ENCODE results near the gene TBATA.

TBATA gene

GRCh38 chr10:70820976-70821750 is 36.0 kb upstream of the TBATA start:
- in situ Hi-C loops (cut with HindIII; ENCODE audit: low pct_unique_long_range_greater_than_20kb, low sequenced_read_pairs), result no loop called here
- peak in 1 of 2 experiments; percentile 25 for DNase-seq (ENCODE audit: low read depth in 1 of 2, low spot score in 1 of 2)
- TF ChIP-seq JUND (IDR thresholded peaks at IDR 0.05; ENCODE audit: low read depth), result no peak

GRCh38 chr10:70816220-70816894 is 31.2 kb upstream of the TBATA start:
- TF ChIP-seq JUND (IDR thresholded peaks at IDR 0.05; ENCODE audit: low read depth), result no peak
- in situ Hi-C loops (cut with HindIII; ENCODE audit: low pct_unique_long_range_greater_than_20kb, low sequenced_read_pairs), result no loop called here
- peak; percentile 70 to 92 for DNase-seq (ENCODE audit: low read depth in 1 of 2, low spot score in 1 of 2)

GRCh38 chr10:70815504-70816219 is 30.5 kb upstream of the TBATA start, which contains the start of gene SGPL1:
Gene SGPL1 (plus strand): TSS chr10:70815948. CDS start chr10:70816854, 906 bp downstream.
- no peak for TF ChIP-seq JUND (IDR thresholded peaks at IDR 0.05; ENCODE audit: low read depth)
- in situ Hi-C loops (cut with HindIII; ENCODE audit: low pct_unique_long_range_greater_than_20kb, low sequenced_read_pairs), result no loop called here
- peak; percentile 81 to 85 for DNase-seq (ENCODE audit: low read depth in 1 of 2, low spot score in 1 of 2)

DNA sequence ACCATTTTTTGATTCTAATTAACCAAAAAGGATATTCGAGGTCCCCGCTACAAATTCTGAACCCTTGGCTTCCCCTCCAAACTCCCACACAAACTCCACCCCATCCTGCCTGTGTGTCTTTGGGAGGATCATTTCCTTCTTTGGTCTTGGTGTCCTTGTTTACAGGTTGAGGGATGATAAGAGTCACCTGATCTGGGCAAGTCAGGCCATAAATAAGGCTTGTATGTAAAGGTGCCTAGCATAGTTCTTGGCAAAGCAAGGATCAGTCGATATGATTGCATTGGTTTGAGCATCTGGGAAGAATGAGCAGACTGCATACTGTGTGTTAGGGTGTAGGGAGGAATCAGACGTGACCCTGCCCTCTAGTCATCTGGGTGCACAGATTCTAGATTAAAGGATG is 28.9 kb upstream of the TBATA start:
- DNase-seq (ENCODE audit: low read depth in 1 of 2, low spot score in 1 of 2), result no peak
- TF ChIP-seq JUND (IDR thresholded peaks at IDR 0.05; ENCODE audit: low read depth), result no peak
- in situ Hi-C loops (cut with HindIII; ENCODE audit: low pct_unique_long_range_greater_than_20kb, low sequenced_read_pairs), result no loop called here

DNA sequence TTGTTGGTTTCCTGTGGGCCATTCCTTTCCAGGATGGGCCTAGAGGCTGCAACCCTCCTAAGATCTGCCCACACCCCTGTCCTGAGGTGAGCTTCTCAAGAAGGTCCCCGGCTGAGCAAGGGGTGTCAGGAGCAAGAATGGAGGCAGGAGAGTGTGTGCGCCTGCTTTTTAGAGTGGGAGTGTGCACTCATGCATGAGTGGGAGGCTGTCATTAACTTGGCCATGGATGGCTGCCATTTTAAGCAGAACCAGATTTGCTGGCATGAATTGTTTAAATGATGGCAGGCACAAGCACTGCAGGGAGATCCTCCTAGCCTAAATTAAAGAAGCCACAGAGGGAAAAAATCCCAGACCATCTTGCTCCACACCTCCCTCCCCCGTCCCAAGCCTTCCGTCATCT is 27.6 kb upstream of the TBATA start:
- no peak for DNase-seq (ENCODE audit: low read depth in 1 of 2, low spot score in 1 of 2)
- in situ Hi-C loops (cut with HindIII; ENCODE audit: low pct_unique_long_range_greater_than_20kb, low sequenced_read_pairs), result no loop called here
- TF ChIP-seq JUND (IDR thresholded peaks at IDR 0.05; ENCODE audit: low read depth), result no peak

- TF ChIP-seq JUND (IDR thresholded peaks at IDR 0.05; ENCODE audit: low read depth), result no peak
- in situ Hi-C loops (cut with HindIII; ENCODE audit: low pct_unique_long_range_greater_than_20kb, low sequenced_read_pairs), result no loop called here
These were observed 26.7 kb upstream of the TBATA start for GRCh38 chr10:70811881-70812280.

DNA sequence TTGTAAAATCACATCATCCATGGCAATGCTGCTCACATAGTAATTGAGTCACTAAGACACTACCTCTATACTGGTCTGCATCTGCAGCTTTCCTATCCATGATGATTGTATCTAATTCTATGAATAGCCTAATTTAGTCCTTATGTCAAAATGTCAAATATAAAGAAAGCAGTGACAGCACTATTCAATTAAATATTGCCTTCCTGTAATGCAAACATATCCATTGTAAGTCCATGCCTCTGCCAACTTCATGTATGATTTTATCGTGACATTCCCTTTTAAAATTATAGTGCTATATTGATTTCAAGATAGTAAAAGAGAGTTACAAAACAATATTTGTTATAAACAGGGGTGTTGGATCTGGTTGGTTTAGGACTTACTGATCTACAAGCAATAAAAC is 25.8 kb upstream of the TBATA start:
- no peak for DNase-seq (ENCODE audit: low read depth in 1 of 2, low spot score in 1 of 2)
- in situ Hi-C loops (cut with HindIII; ENCODE audit: low pct_unique_long_range_greater_than_20kb, low sequenced_read_pairs), result no loop called here
- TF ChIP-seq JUND (IDR thresholded peaks at IDR 0.05; ENCODE audit: low read depth), result no peak

More at GRCh38 chr10:70811881-70812280, 26.7 kb upstream of the TBATA start:
- no peak for DNase-seq (ENCODE audit: low read depth in 1 of 2, low spot score in 1 of 2)

DNA sequence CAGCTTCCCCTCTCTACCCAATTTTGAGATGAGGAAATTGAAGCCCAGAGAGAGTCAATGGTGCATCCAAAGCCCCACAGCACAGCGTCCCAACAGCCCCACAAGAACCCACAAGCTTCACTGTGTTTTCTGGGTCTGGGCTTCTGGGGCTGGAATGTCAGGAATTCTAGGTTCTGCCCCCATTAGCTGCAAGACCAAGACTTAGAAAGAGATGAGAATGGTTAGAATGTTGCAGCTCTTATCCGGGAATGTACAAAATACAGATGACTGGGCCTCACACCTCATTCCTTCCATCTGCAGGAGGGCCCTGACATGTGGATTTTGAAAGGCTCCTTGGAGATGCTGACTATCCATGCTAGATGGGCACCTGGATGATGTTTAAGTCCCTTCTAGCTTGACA is 24.5 kb upstream of the TBATA start:
- TF ChIP-seq JUND (IDR thresholded peaks at IDR 0.05; ENCODE audit: low read depth), result no peak
- in situ Hi-C loops (cut with HindIII; ENCODE audit: low pct_unique_long_range_greater_than_20kb, low sequenced_read_pairs), result no loop called here
- DNase-seq (ENCODE audit: low read depth in 1 of 2, low spot score in 1 of 2), result no peak

DNA sequence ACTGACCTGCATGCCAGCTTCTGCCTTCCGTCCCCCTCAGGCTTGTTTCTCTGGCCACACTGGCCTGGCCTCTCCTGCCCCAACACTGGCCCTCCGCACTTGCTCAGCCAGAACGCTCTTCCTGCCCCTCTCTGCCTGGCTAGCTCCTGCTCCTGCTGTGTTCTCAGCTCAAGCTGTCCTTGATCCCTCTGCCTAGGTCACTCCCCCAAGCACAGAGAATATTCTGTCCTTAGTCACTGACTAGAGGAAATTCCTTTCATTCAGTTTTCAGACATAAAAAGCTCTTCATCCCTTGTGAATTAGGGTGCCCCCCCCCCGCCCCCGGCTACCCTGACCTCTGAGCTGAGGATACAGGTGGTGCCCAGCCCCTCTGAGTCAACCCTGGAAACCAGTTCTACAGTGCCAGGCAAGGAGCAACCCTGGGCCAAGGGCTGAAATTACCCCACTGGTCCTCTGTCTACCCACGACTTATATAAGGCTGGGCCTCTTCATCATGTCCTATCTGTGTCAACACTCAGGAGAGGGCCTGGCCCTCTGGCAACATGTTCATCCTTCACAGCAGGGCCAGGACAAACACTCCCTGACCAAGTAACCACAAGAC is 23.9 kb upstream of the TBATA start:
- no peak for TF ChIP-seq JUND (IDR thresholded peaks at IDR 0.05; ENCODE audit: low read depth)

GRCh38 chr10:70807556-70807955 is 22.4 kb upstream of the TBATA start:
- no peak for TF ChIP-seq JUND (IDR thresholded peaks at IDR 0.05; ENCODE audit: low read depth)
- DNase-seq (ENCODE audit: low read depth in 1 of 2, low spot score in 1 of 2), result no peak
- in situ Hi-C loops (cut with HindIII; ENCODE audit: low pct_unique_long_range_greater_than_20kb, low sequenced_read_pairs), result no loop called here

More for the DNA sequence above, 23.9 kb upstream of the TBATA start:
- in situ Hi-C loops (cut with HindIII; ENCODE audit: low pct_unique_long_range_greater_than_20kb, low sequenced_read_pairs), result no loop called here
- DNase-seq (ENCODE audit: low read depth in 1 of 2, low spot score in 1 of 2), result no peak

DNA sequence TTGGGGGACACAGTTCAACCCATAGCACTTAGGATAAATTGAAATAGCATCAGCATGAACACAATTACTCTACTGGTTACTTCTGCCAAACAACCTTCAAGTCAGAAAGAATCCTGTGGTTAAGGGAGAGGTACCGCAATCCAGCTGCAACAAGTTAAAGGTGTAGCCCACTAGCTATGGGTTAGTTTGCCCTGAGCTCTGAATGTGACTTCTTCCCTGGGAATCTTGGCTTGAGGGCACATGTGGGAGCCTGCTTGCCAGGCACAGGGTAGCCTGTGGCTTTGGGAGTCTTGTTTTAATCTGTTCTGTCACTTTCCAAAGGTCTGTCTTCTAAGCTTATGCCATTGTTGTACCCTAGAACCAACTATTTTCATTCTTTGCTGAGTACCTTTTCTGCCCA is 21.7 kb upstream of the TBATA start:
- TF ChIP-seq JUND (IDR thresholded peaks at IDR 0.05; ENCODE audit: low read depth), result no peak
- in situ Hi-C loops (cut with HindIII; ENCODE audit: low pct_unique_long_range_greater_than_20kb, low sequenced_read_pairs), result no loop called here
- DNase-seq (ENCODE audit: low read depth in 1 of 2, low spot score in 1 of 2), result no peak

- DNase-seq (ENCODE audit: low read depth in 1 of 2, low spot score in 1 of 2), result no peak
- in situ Hi-C loops (cut with HindIII; ENCODE audit: low pct_unique_long_range_greater_than_20kb, low sequenced_read_pairs), result no loop called here
- no peak for TF ChIP-seq JUND (IDR thresholded peaks at IDR 0.05; ENCODE audit: low read depth)
These were observed 20.5 kb upstream of the TBATA start for GRCh38 chr10:70805619-70806215.
